Neural progenitor cell (in vitro differentiated cells): ENCODE results near the gene ANKRD13D. TPM values are rescaled to one million over a fixed set of nuclear protein-coding genes. Genes with fewer than 3 reads are reported as not detected.
A peak's percentile ranks its signal among the peaks of the same experiment; 100 is the strongest.

Experiments used
- DNase-seq: peaks from one replicate; pipeline ENCODE4 v3.0.0-alpha.2; 2016; ENCODE audit warnings: low spot score
- H2AFZ ChIP-seq: fragments of 200-600 bp; sonication (generic); replicated peaks from 2 replicates; pipeline ENCODE4 v1.6.1; 2016; ENCODE audit warnings: antibody characterized with exemption
- H3F3A ChIP-seq: fragments of 200-600 bp; sonication (generic); 2 replicates; pipeline ENCODE4 v1.6.1; 2016; ENCODE audit warnings: antibody characterized with exemption, low read depth
- H3K27ac ChIP-seq: fragments of 200-600 bp; sonication (generic); 2 replicates; pipeline ENCODE4 v1.5.1; 2016; ENCODE audit warnings: mild to moderate bottlenecking
- H3K27me3 ChIP-seq: fragments of 200-600 bp; sonication (generic); 2 replicates; pipeline ENCODE4 v1.6.1; 2016; ENCODE audit warnings: mild to moderate bottlenecking, moderate library complexity
- H3K36me3 ChIP-seq: fragments of 200-600 bp; sonication (generic); 2 replicates; pipeline ENCODE4 v1.5.1; 2016
- H3K4me1 ChIP-seq: fragments of 200-600 bp; sonication (generic); 2 replicates; pipeline ENCODE4 v1.6.1; 2016; ENCODE audit warnings: mixed run types
- H3K4me2 ChIP-seq: fragments of 200-600 bp; sonication (generic); 2 replicates; pipeline ENCODE4 v1.6.1; 2016
- H3K4me3 ChIP-seq: fragments of 200-600 bp; sonication (generic); 2 replicates; pipeline ENCODE4 v1.5.1; 2016
- H3K79me2 ChIP-seq: fragments of 200-600 bp; sonication (generic); 2 replicates; pipeline ENCODE4 v1.6.1; 2016; ENCODE audit warnings: low read depth
- H3K9ac ChIP-seq: fragments of 200-600 bp; sonication (generic); 2 replicates; pipeline ENCODE4 v1.6.1; 2016
- H3K9me3 ChIP-seq: fragments of 200-600 bp; sonication (generic); 2 replicates; pipeline ENCODE4 v1.5.1; 2016; ENCODE audit warnings: low read depth
- H4K20me1 ChIP-seq: fragments of 200-600 bp; sonication (generic); 2 replicates; pipeline ENCODE4 v1.6.1; 2016; ENCODE audit warnings: low read depth
- H3K27ac Mint-ChIP-seq: 3 replicates; pipeline ENCODE4 v1.8.0; 2021; ENCODE audit warnings: mixed read lengths
- H3K27me3 Mint-ChIP-seq: 2 replicates; pipeline ENCODE4 v1.8.0; 2022; ENCODE audit warnings: low read depth, mild to moderate bottlenecking, inconsistent platforms, moderate library complexity, mixed read lengths; ENCODE audit not compliant: insufficient read depth
- H3K36me3 Mint-ChIP-seq: 3 replicates; pipeline ENCODE4 v1.8.0; 2021; ENCODE audit warnings: mixed read lengths
- H3K4me1 Mint-ChIP-seq: 3 replicates; pipeline ENCODE4 v1.8.0; 2021; ENCODE audit warnings: mixed read lengths
- H3K4me3 Mint-ChIP-seq: 3 replicates; pipeline ENCODE4 v1.8.0; 2021; ENCODE audit warnings: mild to moderate bottlenecking, moderate library complexity, mixed read lengths
- H3K9me3 Mint-ChIP-seq: 3 replicates; pipeline ENCODE4 v1.8.0; 2020; ENCODE audit warnings: mixed read lengths
- CTCF ChIP-seq: fragments of 200-600 bp; sonication (generic); IDR thresholded peaks from 2 replicates; pipeline ENCODE4 v1.5.1; 2017; ENCODE audit warnings: antibody characterized with exemption, mild to moderate bottlenecking
- EZH2 ChIP-seq: fragments of 200-600 bp; sonication (generic); IDR thresholded peaks from 2 replicates; pipeline ENCODE4 v1.6.1; 2017; ENCODE audit warnings: antibody characterized with exemption, mild to moderate bottlenecking, moderate library complexity
- EZH2phosphoT487 ChIP-seq: fragments of 200-600 bp; sonication (generic); IDR thresholded peaks from 2 replicates; pipeline ENCODE4 v1.6.1; 2017; ENCODE audit warnings: antibody characterized with exemption
- total RNA-seq: library from RNA; depleted of rRNA; stranded (reverse); fragments of >200 nt; gene quantifications from 2 replicates; pipeline ENCODE4 v1.2.3, GENCODE V29; 2015; ENCODE audit warnings: low replicate concordance

The ANKRD13D gene
- total RNA-seq, 1 donor from 2014 or later = 21.0 TPM

GRCh38 chr11:67286621-67287333 is 2.3 kb upstream of the ANKRD13D start:
- Histone ChIP-seq H3K9me3 (no peaks in the 10 kb centered on the region), H3K9ac (no peak overlapping the region), H3K79me2 (peaks cover 15% of the 10 kb centered on the region), H2AFZ (no peak overlapping the region), H3K36me3 (no peaks in the 10 kb centered on the region), H4K20me1 (no peaks in the 10 kb centered on the region), H3K27me3 (no peaks in the 10 kb centered on the region), H3K4me2 (no peak overlapping the region), H3F3A (peaks cover 21% of the 10 kb centered on the region), H3K4me3 (no peak overlapping the region), H3K27ac (no peak overlapping the region), H3K4me1 (peaks cover 11% of the 10 kb centered on the region)
- H3K4me3 Mint-ChIP-seq = peak overlapping the region; percentile 81
- peaks cover 14% of the 10 kb centered on the region for H3K27me3 Mint-ChIP-seq
- no peaks in the 10 kb centered on the region for H3K9me3 Mint-ChIP-seq
- peak overlapping the region; percentile 61 for H3K27ac Mint-ChIP-seq
- H3K4me1 Mint-ChIP-seq = peaks cover 17% of the 10 kb centered on the region
- DNase-seq = no peak
- peaks cover 3% of the 10 kb centered on the region for H3K36me3 Mint-ChIP-seq
- TF ChIP-seq CTCF (no peak), EZH2phosphoT487 (no peak), EZH2 (no peak)

- H3K9ac ChIP-seq = no peak overlapping the region
- H3K36me3 ChIP-seq = no peaks in the 10 kb centered on the region
- no peaks in the 10 kb centered on the region for H4K20me1 ChIP-seq
- H3K27me3 ChIP-seq = no peaks in the 10 kb centered on the region
- Mint-ChIP-seq H3K27me3 (peaks cover 12% of the 10 kb centered on the region), H3K36me3 (peaks cover 4% of the 10 kb centered on the region), H3K27ac (peak overlapping the region; percentile 61), H3K9me3 (no peaks in the 10 kb centered on the region), H3K4me3 (peak overlapping the region; percentile 81), H3K4me1 (peaks cover 17% of the 10 kb centered on the region)
- no peak for TF ChIP-seq CTCF
- TF ChIP-seq EZH2 = no peak
- TF ChIP-seq EZH2phosphoT487 = no peak
- H3K79me2 ChIP-seq = peaks cover 15% of the 10 kb centered on the region
- H3K9me3 ChIP-seq = no peaks in the 10 kb centered on the region
- H3K27ac ChIP-seq = peak overlapping the region; percentile 71
- no peak for DNase-seq
- H3K4me2 ChIP-seq = peak overlapping the region; percentile 93
- H3K4me1 ChIP-seq = peaks cover 11% of the 10 kb centered on the region
- peaks cover 21% of the 10 kb centered on the region for H3F3A ChIP-seq
- peak overlapping the region; percentile 68 for H3K4me3 ChIP-seq
- no peak overlapping the region for H2AFZ ChIP-seq
These were observed 1.5 kb upstream of the ANKRD13D start for GRCh38 chr11:67287355-67288197.

DNA sequence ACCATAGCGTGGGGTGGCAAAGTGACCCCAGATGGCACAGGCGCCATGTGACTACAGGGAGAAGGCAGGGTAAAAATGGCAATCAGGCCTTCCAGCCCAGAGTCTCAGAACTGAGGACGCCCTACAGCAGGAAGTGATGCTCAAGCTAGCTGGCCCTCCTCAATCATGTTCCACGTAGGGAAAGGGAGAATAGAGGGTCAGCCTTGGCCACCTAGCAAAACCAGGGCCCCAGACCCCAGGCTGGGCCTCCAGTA is 978 bp upstream of the ANKRD13D start:
- Histone ChIP-seq H3K27me3 (no peaks in the 10 kb centered on the region), H3F3A (peaks cover 21% of the 10 kb centered on the region), H3K79me2 (peaks cover 15% of the 10 kb centered on the region), H4K20me1 (no peaks in the 10 kb centered on the region), H3K9me3 (no peaks in the 10 kb centered on the region), H2AFZ (peak overlapping the region; percentile 52), H3K4me1 (peaks cover 11% of the 10 kb centered on the region), H3K4me3 (peak overlapping the region; percentile 68), H3K27ac (peak overlapping the region; percentile 71), H3K4me2 (peak overlapping the region; percentile 93), H3K36me3 (no peaks in the 10 kb centered on the region), H3K9ac (no peak overlapping the region)
- Mint-ChIP-seq H3K27me3 (peaks cover 12% of the 10 kb centered on the region), H3K36me3 (peaks cover 8% of the 10 kb centered on the region), H3K4me1 (peaks cover 17% of the 10 kb centered on the region), H3K9me3 (no peaks in the 10 kb centered on the region), H3K27ac (no peak overlapping the region), H3K4me3 (peak overlapping the region; percentile 81)
- DNase-seq = no peak
- TF ChIP-seq EZH2 = no peak
- no peak for TF ChIP-seq CTCF
- no peak for TF ChIP-seq EZH2phosphoT487
